ENCODE measurements around the gene OMD. TPM values are rescaled to one million over a fixed set of nuclear protein-coding genes. Genes with fewer than 3 reads are reported as not detected.

OMD gene
- total and polyA plus RNA-seq, 9 of the 15 experiments (the other 6 are each of a cell fraction or from before 2014, with no cell fraction given): 0.21 TPM; not detected in 8

GRCh38 chr9:92425474-92425873 is 1.2 kb upstream of the OMD start:
- Histone ChIP-seq H3K9ac (ENCODE audit: insufficient read depth in 1 of 2, low read depth in 2 of 2, low read length in 2 of 2) (no peak overlapping the region), H2AFZ (ENCODE audit: low read depth, low read length) (no peak overlapping the region), H3K9me1 (ENCODE audit: control insufficient read depth, insufficient read depth, low read length) (no peaks in the 10 kb centered on the region), H3K4me1 (replicated peaks in 1 of 2; ENCODE audit: control insufficient read depth in 2 of 2, insufficient read depth in 2 of 2, low read length in 2 of 2) (no peaks in the 10 kb centered on the region), H3K4me3 (no peak overlapping the region), H3K4me2 (ENCODE audit: insufficient read depth, low read length) (no peak overlapping the region), H3K36me3 (ENCODE audit: control insufficient read depth, insufficient read depth, low read length) (no peaks in the 10 kb centered on the region), H4K20me1 (replicated peaks; ENCODE audit: control insufficient read depth, insufficient read depth, low read length) (no peaks in the 10 kb centered on the region), H3K27me3 (ENCODE audit: control insufficient read depth in 2 of 2, insufficient read depth in 2 of 2, low read length in 2 of 2) (no peaks in the 10 kb centered on the region), H3K9me3 (replicated peaks; ENCODE audit: control insufficient read depth, insufficient read depth, low read depth, low read length) (no peaks in the 10 kb centered on the region), H3K79me2 (ENCODE audit: control insufficient read depth, insufficient read depth, low read length) (no peaks in the 10 kb centered on the region), H3K27ac (ENCODE audit: extremely low read depth, low read depth, low read length) (no peak overlapping the region)
- in situ Hi-C loops (cut with MboI): no loop called here
- FAIRE-seq: no peak
- 36% methylated on average over 2 of the region's 2 CpGs for WGBS (ENCODE audit: insufficient coverage, low coverage, missing lambda C conversion rate)
- intact Hi-C loops (cut with micrococcal nuclease): no loop called here
- no peak for DNase-seq (ENCODE audit: extremely low read depth in 1 of 4, low spot score in 3 of 4)
- ChIA-PET CTCF (ENCODE audit: low intra/inter-chr PET ratio) (no interaction called here), POLR2A (no interaction called here)
- BruUV-seq (replicated peaks): no TSS peak
- TF ChIP-seq MEF2A (IDR thresholded peaks at IDR 0.05; ENCODE audit: control insufficient read depth, low read depth, low read length): no peak
- no peak for TF ChIP-seq ZNF609 (CRISPR knock-in tag; IDR thresholded peaks at IDR 0.05; ENCODE audit: borderline replicate concordance)
- ATAC-seq: no peak
